Measurements from ENCODE around the gene HEATR5A. TPM values are rescaled to one million over a fixed set of nuclear protein-coding genes. Genes with fewer than 3 reads are reported as not detected.

Gene HEATR5A
- total and polyA plus RNA-seq, 9 of the 15 experiments (the other 6 are each of a cell fraction or from before 2014, with no cell fraction given), result 8.0 to 50.9 (median 23.0) TPM

- POLR2A ChIA-PET, result interaction anchor here (0.8 kb wide), 1 partner anchor 24 kb away, joined by 3 read pairs; no protein-coding TSS in a partner anchor
- TF ChIP-seq ZNF764 (CRISPR knock-in tag; IDR thresholded peaks at IDR 0.05; ENCODE audit: low read depth), result no peak
- no peak for TF ChIP-seq ZNF197 (CRISPR knock-in tag; IDR thresholded peaks at IDR 0.05; ENCODE audit: low read depth)
- no peak for TF ChIP-seq MTA2 (IDR thresholded peaks at IDR 0.05; ENCODE audit: low read depth)
- TF ChIP-seq SIX5 (IDR thresholded peaks at IDR 0.05; ENCODE audit: borderline replicate concordance in 1 of 2, insufficient read depth in 1 of 2, low read depth in 1 of 2, low read length in 2 of 2), result no peak
- TF ChIP-seq ZFP1 (CRISPR knock-in tag; IDR thresholded peaks at IDR 0.05), result no peak
- no peak for TF ChIP-seq ARID2 (IDR thresholded peaks at IDR 0.05)
- TF ChIP-seq, protein P1, sequence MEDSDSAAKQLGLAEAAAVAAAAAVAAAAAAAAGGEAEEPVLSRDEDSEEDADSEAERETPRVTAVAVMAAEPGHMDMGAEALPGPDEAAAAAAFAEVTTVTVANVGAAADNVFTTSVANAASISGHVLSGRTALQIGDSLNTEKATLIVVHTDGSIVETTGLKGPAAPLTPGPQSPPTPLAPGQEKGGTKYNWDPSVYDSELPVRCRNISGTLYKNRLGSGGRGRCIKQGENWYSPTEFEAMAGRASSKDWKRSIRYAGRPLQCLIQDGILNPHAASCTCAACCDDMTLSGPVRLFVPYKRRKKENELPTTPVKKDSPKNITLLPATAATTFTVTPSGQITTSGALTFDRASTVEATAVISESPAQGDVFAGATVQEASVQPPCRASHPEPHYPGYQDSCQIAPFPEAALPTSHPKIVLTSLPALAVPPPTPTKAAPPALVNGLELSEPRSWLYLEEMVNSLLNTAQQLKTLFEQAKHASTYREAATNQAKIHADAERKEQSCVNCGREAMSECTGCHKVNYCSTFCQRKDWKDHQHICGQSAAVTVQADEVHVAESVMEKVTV (CRISPR knock-in tag; IDR thresholded peaks at IDR 0.05), result no peak
- no peak for TF ChIP-seq RB1 (IDR thresholded peaks at IDR 0.05; ENCODE audit: low read depth)
- H3K27me3 ChIP-seq (ENCODE audit: control insufficient read depth in 2 of 2, insufficient read depth in 2 of 2, low read length in 2 of 2), result no peaks in the 10 kb centered on the region
- H3K4me2 ChIP-seq (ENCODE audit: insufficient read depth, low read length), result no peak overlapping the region
- H3K9me1 ChIP-seq (ENCODE audit: control insufficient read depth, insufficient read depth, low read length), result no peaks in the 10 kb centered on the region
- H3K36me3 ChIP-seq (ENCODE audit: control insufficient read depth, insufficient read depth, low read length), result peaks cover 15% of the 10 kb centered on the region; the same call in 1 of the 3 replicates
- no peaks in the 10 kb centered on the region for H4K20me1 ChIP-seq (replicated peaks; ENCODE audit: control insufficient read depth, insufficient read depth, low read length)
- no peaks in the 10 kb centered on the region for H3K4me1 ChIP-seq (replicated peaks in 1 of 2; ENCODE audit: control insufficient read depth in 2 of 2, insufficient read depth in 2 of 2, low read length in 2 of 2)
- ATAC-seq, result no peak
- intact Hi-C loops (cut with micrococcal nuclease), result no loop called here
- H3K27ac ChIP-seq (ENCODE audit: extremely low read depth, low read depth, low read length), result no peak overlapping the region
- DNase-seq (ENCODE audit: extremely low read depth in 1 of 4, low spot score in 3 of 4), result no peak
- no peak overlapping the region for H3K4me3 ChIP-seq
- CTCF ChIA-PET (ENCODE audit: low intra/inter-chr PET ratio), result no interaction called here
- no peak overlapping the region for H3K9ac ChIP-seq (ENCODE audit: insufficient read depth in 1 of 2, low read depth in 2 of 2, low read length in 2 of 2)
- in situ Hi-C loops (cut with MboI), result no loop called here
- no peaks in the 10 kb centered on the region for H3K9me3 ChIP-seq (replicated peaks; ENCODE audit: control insufficient read depth, insufficient read depth, low read depth, low read length)
- WGBS (ENCODE audit: insufficient coverage, low coverage, missing lambda C conversion rate), result 97% methylated on average over 4 of the region's 4 CpGs
- no peak overlapping the region for H2AFZ ChIP-seq (ENCODE audit: low read depth, low read length)
- BruUV-seq (replicated peaks), result no TSS peak
- no peaks in the 10 kb centered on the region for H3K79me2 ChIP-seq (ENCODE audit: control insufficient read depth, insufficient read depth, low read length)
- no peak for FAIRE-seq
These were observed 24.7 kb downstream of the HEATR5A start for GRCh38 chr14:31395572-31396205.
